COLO668 (cell line): ENCODE data around the gene ZNF550.
A peak's percentile ranks its signal among the peaks of the same experiment; 100 is the strongest.

ENCODE experiments used
- DNase-seq: peaks from one replicate; lab custom pipeline; 2025; ENCODE audit not compliant: unreplicated experiment; lab: John Stamatoyannopoulos, UW

The ZNF550 gene

GRCh38 chr19:57559404-57560025 lies at the start of gene ZNF550:
TSS of gene ZNF550 (minus strand) at chr19:57559863. CDS start at chr19:57559682, 181 bp downstream.
- peak; percentile 86 for DNase-seq

- DNase-seq: no peak
Observed at GRCh38 chr19:57606931-57607330, 47.3 kb upstream of the ZNF550 start.

DNA sequence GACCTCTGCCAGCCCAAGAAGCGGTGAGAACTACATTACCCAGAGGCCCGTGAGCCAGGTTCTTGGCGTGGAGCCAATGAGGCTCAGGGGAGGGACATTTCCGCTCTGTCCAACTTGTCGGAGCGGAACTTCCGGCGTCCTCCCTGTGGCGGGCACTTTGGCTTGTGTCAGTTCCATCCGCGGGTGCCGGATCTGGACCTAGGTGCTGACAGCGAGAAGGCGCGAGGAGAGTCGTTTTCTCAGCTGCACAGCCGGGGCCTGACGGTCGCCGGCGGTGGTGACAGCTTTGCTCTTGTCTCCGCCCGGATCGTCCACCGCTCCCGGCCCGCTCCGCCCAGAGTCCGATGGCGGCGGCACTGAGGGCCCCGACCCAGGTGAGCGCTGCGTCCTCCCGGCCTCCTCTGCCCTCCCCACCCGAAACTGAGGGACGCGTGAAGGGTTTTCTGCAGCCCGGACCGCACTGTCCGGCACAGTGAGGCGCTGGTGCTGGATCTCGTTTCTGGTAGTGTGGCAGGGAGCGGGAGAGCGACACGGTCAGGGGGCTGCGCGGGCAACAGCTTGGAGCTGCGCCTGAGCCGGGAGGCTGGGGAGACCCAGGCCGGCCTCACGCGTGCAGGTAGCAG lies 40.2 kb upstream of the ZNF550 start, which contains the start of gene ZNF530:
Gene ZNF530 (plus strand): TSS at position 125 of the 623 bp plus-strand sequence. CDS start 4,461 bp downstream, outside the sequence.
- peak; percentile 95 for DNase-seq

DNA sequence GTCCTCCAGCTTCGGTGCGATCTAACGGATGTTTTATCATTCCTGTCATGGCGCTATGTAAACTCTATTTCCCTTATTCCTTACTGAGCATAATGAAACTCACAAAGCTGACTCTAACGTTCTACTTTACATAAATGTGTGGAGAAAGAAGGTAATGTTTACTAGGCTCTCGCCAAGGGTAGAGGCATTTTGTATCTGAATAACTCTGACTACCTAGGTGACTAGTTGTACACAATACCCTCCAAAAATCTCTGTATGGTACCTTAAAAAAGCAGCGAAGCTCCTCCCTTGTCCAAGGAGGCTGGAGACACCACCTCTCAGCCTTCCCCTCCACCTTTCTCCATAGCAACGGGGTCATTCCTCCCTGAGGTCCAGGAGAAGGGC lies 39.7 kb upstream of the ZNF550 start:
- no peak for DNase-seq

GRCh38 chr19:57587529-57587928 lies 27.9 kb upstream of the ZNF550 start:
- no peak for DNase-seq

DNA sequence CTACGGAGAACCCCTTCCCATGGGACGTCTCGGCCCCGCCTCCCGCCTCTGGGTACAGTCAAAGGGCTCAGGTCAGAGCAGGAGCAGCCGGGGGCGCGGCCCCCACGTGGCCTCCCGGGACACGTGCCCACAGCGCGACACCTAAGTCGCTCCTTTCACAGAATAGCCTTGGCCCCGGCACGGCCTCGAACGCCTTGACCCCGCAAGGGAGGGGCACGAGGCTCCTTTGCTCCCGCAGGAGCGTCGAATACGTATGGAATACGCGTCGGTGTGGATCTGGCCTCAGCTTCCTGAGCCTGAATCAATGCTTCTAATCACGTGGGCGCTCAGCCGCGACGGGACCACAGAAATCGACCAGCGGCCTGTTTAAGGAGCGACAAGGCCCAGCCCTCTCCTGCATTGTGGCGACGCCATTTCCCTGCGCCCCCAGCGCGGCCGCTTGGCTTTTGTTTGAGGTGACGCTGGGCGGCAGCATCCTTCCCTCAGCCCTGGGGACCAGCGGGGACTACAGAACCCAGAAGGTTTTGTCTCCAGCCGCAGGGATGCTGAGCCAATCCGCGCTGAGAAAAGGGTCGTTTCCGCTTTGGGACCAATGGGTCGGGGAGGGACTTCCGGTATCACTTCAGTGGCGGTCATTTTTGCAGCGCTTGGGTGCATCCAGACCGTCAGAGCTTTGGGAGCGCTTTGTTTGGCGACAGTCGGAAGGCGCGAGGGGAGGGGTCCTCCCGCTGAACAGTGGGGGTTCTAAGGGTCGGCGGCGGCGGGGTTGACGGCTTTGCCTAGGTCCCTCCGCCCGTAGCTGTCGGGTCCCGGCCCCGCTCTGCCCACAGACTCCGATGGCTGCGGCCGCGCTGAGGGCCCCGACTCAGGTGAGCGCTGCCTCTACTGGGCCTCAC lies 24.1 kb upstream of the ZNF550 start, which contains the start of gene ZIK1:
Gene ZIK1 (plus strand): TSS at position 625 of the 896 bp plus-strand sequence. CDS start 212 bp downstream, at position 837.
- DNase-seq: peak; percentile 93

- no peak for DNase-seq
Observed at GRCh38 chr19:57583104-57583520, 23.4 kb upstream of the ZNF550 start.

DNA sequence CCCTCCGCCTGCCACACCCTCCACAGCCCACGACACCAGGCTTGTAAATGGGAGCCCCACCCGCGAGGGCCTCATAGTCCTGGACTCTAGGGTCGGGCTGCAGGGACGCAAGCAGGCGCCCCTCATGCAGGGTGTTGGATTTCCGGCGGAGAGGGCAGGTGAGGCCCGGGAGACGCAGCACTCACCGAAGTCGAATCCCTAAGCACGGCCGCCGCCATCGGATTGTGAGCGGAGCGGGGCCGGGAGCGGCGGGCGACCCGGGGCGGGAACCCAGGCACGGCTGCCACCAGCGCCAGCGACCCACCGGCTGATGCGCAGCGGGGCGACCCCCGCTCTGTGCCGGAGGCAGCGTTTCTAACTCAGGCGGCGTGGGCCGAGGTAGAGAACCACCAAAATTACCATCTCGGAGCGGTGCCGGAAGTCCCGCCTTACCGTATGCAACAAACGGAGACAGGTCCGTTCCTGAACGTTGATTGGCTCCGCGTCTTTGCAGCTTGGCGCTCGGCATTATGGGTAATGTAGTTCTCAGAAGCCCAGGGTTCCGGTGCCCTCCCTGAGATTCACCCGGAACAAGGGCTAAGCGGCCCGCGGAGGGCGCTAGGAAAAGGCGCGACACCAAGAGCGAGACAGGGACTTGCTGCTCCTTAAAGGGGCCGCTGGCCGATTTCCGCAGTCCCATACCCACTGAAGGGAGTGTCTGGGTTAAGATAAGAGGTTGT lies 19.0 kb upstream of the ZNF550 start, which contains the start of gene ZNF416:
Gene ZNF416 (minus strand): TSS at position 425 of the 719 bp plus-strand sequence. CDS start 207 bp downstream, at position 218.
- DNase-seq: peak; percentile 97

- DNase-seq: no peak
Observed at GRCh38 chr19:57576661-57577060, 17.0 kb upstream of the ZNF550 start.

DNA sequence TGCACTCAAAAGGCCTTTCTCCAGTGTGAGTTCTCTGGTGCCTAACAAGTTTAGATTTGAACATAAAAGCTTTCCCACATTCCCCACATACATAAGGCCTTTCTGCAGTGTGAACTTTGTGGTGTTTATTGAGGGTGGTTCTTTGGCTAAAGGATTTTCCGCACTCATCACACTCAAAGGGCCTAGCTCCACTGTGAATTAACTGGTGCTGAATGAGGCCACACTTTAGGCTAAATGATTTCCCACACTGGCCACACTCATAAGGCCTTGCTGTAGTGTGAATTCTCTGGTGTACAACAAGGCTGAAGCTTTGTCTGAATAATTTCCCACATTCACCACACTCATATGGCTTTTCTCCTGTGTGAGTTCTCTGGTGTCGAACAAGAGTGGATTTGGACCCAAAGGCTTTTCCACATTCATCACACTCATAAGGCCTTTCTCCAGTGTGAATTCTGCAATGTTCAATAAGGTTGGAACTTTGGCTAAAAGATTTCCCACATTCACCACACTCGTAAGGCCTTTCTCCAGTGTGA lies 12.8 kb upstream of the ZNF550 start:
- DNase-seq: no peak

GRCh38 chr19:57570707-57571106 lies 11.0 kb upstream of the ZNF550 start:
- no peak for DNase-seq

DNA sequence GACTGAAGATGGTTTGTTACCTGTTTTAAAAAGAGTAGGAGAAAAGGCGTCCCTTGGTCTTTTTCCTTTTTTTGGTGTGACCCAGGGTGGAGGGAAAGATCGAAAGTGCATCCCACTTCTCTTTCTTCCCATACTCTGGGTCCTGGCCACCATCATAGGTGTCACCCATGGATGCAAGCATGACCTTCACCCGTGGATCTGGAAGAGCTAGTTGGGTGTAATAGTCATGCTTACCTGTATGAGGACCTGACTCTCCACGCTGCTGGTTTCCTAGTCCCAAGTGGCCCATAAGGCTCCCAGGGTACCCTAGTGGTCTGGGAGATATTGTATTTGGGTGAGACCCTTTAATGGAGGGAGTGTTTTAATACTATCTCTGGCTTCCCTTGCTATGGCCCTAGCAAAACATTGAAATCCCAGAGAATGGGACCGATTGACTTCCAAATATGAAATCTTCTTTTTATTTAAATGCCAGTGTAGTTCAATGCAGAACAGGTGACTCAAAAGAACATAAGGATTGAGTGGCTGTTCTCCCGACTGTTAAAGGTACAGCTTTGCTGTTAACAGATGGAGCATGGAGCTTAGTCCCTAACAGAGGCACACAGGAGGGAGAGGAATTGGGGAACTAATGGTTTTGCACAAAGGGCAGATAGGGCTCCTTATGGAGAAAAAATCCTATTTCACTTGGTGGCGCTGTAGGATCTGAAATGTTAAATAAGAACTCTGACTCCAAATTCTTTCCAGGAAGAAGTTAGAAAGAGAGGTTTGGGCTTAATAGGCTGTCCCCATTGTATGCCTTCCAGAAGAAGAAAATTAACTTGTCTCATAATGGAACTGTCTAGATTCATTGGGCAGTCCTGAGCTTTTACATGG lies 7.0 kb upstream of the ZNF550 start:
- no peak for DNase-seq

DNA sequence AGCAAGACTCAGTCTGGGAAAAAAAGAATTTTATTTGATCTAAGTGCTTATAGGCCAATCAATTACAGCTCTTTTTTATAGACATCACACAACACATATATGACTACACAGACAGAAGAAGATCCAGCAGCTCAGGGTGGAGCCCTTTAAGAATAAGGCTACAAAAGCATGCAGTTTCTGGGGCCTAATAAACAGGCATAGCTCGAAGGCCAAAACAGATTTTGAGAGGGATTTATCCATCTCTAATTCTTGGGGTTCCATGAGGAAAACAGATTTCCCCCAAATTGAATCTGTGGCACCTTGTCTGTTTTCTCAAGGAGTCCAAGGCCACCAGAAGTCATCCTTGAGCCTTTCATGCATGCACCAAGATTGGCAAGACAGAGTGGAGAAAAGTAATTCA lies 3.9 kb upstream of the ZNF550 start:
- no peak for DNase-seq

DNA sequence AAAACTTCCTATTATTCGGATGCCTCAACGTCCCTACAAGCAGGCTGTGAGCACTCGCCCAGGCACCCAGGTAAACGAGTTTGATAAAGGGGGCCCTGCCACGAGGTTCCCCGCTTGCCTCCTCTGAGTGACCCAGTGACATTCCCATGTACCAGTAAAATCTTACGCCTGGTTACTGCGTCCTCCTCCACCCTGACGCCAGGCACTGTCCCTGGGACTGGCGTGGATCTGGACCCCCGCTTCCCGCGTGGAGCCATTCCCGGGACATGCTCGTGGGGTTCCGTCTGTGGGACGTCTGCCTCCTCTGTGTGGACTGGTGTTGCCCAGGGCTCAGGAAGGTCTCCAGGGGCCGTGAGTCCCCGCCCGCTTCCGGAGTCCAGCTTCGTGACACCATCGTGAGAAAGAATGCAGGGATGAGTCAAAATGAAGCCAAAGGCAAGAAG lies 407 bp upstream of the ZNF550 start:
- DNase-seq: no peak

- peak; percentile 24 for DNase-seq
Observed at GRCh38 chr19:57559008-57559403, 657 bp downstream of the ZNF550 start.

DNA sequence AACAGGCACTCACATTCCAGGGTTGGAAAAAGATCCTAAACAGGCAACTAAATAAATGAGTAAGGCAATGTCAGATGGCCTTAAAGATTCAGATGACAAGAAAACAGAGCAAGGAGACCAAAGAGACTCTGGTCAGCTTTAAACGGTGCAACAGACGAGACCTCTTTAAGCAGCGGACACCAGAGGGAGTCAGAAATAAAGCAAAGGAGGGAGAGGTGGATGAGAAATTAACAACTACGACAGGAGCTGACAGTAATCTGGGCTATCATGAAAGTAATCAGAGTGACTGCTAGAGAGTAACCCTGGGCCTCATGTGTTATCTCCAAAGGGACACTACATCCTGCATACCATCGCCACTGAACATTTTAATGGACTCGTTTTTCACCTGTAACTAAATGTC lies 1.1 kb downstream of the ZNF550 start:
- no peak for DNase-seq

- no peak for DNase-seq
Observed at GRCh38 chr19:57557659-57558058, 2.0 kb downstream of the ZNF550 start.

DNA sequence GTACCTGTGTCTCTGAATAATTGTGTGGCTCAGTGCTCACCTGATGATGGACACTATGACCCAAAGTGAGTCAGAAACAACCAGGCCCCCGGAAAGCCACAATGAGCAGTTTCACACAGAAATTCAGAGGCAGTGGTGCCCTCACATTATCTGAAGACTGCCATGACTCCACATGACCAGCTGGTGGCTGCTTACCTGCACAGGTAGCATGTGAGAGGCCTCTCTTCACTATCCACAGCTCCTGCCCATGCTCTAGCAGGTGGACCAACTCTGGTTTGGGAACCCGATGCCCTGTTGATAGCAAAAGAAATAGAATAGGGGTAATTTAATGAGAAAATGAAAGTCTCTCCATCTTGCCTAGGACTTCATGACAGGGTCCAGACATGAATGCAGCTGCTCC lies 7.2 kb downstream of the ZNF550 start:
- DNase-seq: no peak

GRCh38 chr19:57546513-57546912 lies 13.2 kb downstream of the ZNF550 start:
- DNase-seq: no peak
